ENCODE data around the gene MYBPC3.
"Not testable (repeated sequence)": the region's sequence is repeated elsewhere in the genome, so short reads cannot be mapped to it uniquely, and the experiment has no call there.

Gene MYBPC3

GRCh38 chr11:47336595-47336994 is 15.9 kb downstream of the MYBPC3 start:
- no peak for DNase-seq

- DNase-seq, result no peak
Observed at GRCh38 chr11:47335733-47336132, 16.8 kb downstream of the MYBPC3 start.

GRCh38 chr11:47334699-47335411 is 17.6 kb downstream of the MYBPC3 start:
- not testable (repeated sequence) for DNase-seq

GRCh38 chr11:47333886-47334443 is 18.5 kb downstream of the MYBPC3 start:
- DNase-seq, result no peak

GRCh38 chr11:47333526-47333845 is 19.0 kb downstream of the MYBPC3 start:
- no peak for DNase-seq

- no peak for DNase-seq
Observed at GRCh38 chr11:47332791-47333525, 19.5 kb downstream of the MYBPC3 start.

GRCh38 chr11:47332303-47332711 is 20.2 kb downstream of the MYBPC3 start:
- no peak for DNase-seq

GRCh38 chr11:47331454-47332302 is 20.8 kb downstream of the MYBPC3 start:
- no peak for DNase-seq

GRCh38 chr11:47329987-47330931 is 22.2 kb downstream of the MYBPC3 start:
- DNase-seq, result no peak

- DNase-seq, result no peak
Observed at GRCh38 chr11:47329431-47329986, 23.0 kb downstream of the MYBPC3 start.

GRCh38 chr11:47328449-47329390 is 23.8 kb downstream of the MYBPC3 start:
- DNase-seq, result no peak

- no peak for DNase-seq
Observed at GRCh38 chr11:47327949-47328348, 24.6 kb downstream of the MYBPC3 start.

- DNase-seq, result no peak
Observed at GRCh38 chr11:47327025-47327424, 25.5 kb downstream of the MYBPC3 start.

- DNase-seq, result no peak
Observed at GRCh38 chr11:47326198-47326597, 26.3 kb downstream of the MYBPC3 start.

- DNase-seq, result no peak
Observed at GRCh38 chr11:47325271-47326041, 27.0 kb downstream of the MYBPC3 start.

GRCh38 chr11:47324520-47324919 is 28.0 kb downstream of the MYBPC3 start:
- DNase-seq, result no peak

- no peak for DNase-seq
Observed at GRCh38 chr11:47318166-47318565, 34.3 kb downstream of the MYBPC3 start.

- no peak for DNase-seq
Observed at GRCh38 chr11:47317064-47317828, 35.3 kb downstream of the MYBPC3 start.

- not testable (repeated sequence) for DNase-seq
Observed at GRCh38 chr11:47316501-47316900, 36.0 kb downstream of the MYBPC3 start.
